Lung (tissue), 12 donors: ENCODE results near the gene PACRG. TPM values are rescaled to one million over a fixed set of nuclear protein-coding genes. Genes with fewer than 3 reads are reported as not detected.
A peak's percentile ranks its signal among the peaks of the same experiment; 100 is the strongest.

Experiments
- ATAC-seq: fragments of 200-7000 bp; cut with Tn5 transposase; one replicate; pipeline ENCODE4 v1.9.1; 2020; ENCODE audit warnings: moderate number of reproducible peaks; ENCODE audit not compliant: insufficient read depth, low FRiP score
- DNase-seq, 3 donors: peaks; one replicate each; pipeline ENCODE4 v3.0.0-alpha.2; 2013 to 2017
- H3K27ac ChIP-seq, 2 donors: one replicate each; pipeline ENCODE4 v1.5.1; 2013; ENCODE audit warnings: mild to moderate bottlenecking in 2 of 2, moderate library complexity in 2 of 2, control low read depth in 1 of 2, inconsistent platforms in 1 of 2, low read depth in 1 of 2, low read length in 1 of 2
- H3K27me3 ChIP-seq, 3 donors: one replicate each; pipeline ENCODE4 v1.5.1; 2013; ENCODE audit warnings: low read length in 2 of 3; ENCODE audit not compliant: control insufficient read depth in 3 of 3, insufficient read depth in 3 of 3
- H3K36me3 ChIP-seq, 4 donors: one replicate each; pipeline ENCODE4 v1.5.1; 2013; ENCODE audit warnings: low read length in 4 of 4, mild to moderate bottlenecking in 1 of 4, moderate library complexity in 1 of 4; ENCODE audit not compliant: control insufficient read depth in 4 of 4, insufficient read depth in 4 of 4
- H3K4me1 ChIP-seq, 5 donors: one replicate each; pipeline ENCODE4 v1.5.1; 2013; ENCODE audit warnings: low read length in 5 of 5, mild to moderate bottlenecking in 2 of 5, moderate library complexity in 1 of 5; ENCODE audit not compliant: control insufficient read depth in 5 of 5, insufficient read depth in 5 of 5
- H3K4me3 ChIP-seq: one replicate; pipeline ENCODE4 v1.5.1; 2013; ENCODE audit warnings: mild to moderate bottlenecking, control low read depth, moderate library complexity
- H3K9ac ChIP-seq, 2 donors: one replicate each; pipeline ENCODE4 v1.5.1; 2013; ENCODE audit warnings: low read length in 2 of 2, control low read depth in 1 of 2; ENCODE audit not compliant: insufficient read depth in 1 of 2
- H3K9me3 ChIP-seq, 4 donors: one replicate each; pipeline ENCODE4 v1.5.1; 2013; ENCODE audit warnings: low read length in 3 of 4, mild to moderate bottlenecking in 1 of 4, moderate library complexity in 1 of 4; ENCODE audit not compliant: control insufficient read depth in 4 of 4, insufficient read depth in 3 of 4
- WGBS, 2 donors: extraction: QIAGEN DNeasy Blood & Tissue Kit; methylation state at CpG; one replicate each; pipeline ENCODE4 v1.1.7; 2013; 5-methylcytosine and 5-hydroxymethylcytosine counted together
- polyA plus RNA-seq, 2 donors: library from polyadenylated mRNA; stranded (reverse); fragments of 200-250 nt; gene quantifications; one replicate each; pipeline ENCODE4 v1.2.1, GENCODE V29; 2013
- total RNA-seq, 2 donors: library from RNA; depleted of rRNA in 1 of 2; stranded (reverse); fragments of >200 nt in 1 of 2; gene quantifications; one replicate each; pipeline ENCODE4 v1.2.1, GENCODE V29; 2014 to 2021
- TF ChIP-seq, protein P1 (sequence below): IDR thresholded peaks from 2 replicates; pipeline ENCODE4 v1.5.1; 2012; ENCODE audit warnings: mild to moderate bottlenecking; ENCODE audit errors: control extremely low read depth, extremely low read depth
- donor health status: control.
- donor health status: control.
- donor health status: Bipolar disorder and iron deficiency.
- donor health status: healthy.
- donor health status: DM: yes; HTN: yes; CAD: no.

PACRG gene
- total and polyA plus RNA-seq, 4 donors: 3.8 to 26.6 (median 7.4) TPM

DNA sequence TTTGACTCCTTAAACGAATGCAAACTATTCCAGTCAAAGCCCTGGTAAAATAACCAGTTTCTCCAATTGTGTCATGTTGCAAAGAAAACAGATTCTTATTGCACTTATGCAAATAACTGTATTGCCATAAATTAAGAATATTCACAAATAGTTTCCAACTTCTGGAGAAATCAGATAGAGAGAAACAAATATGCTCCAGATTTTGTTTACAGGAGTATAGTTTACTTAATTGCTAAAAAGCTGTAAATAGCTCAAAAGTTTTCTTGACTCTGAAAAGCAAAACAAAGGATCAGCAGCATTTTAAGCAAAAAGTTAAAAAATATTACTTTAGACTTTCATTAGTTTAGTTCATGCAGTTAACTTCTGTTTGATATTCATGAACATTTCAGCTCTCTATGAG is 304.2 kb downstream of the PACRG start:
- Histone ChIP-seq H3K4me3 (no peak overlapping the region), H3K27ac (no peak overlapping the region), H3K4me1 (no peaks in the 10 kb centered on the region), H3K27me3 (no peaks in the 10 kb centered on the region), H3K36me3 (no peaks in the 10 kb centered on the region), H3K9ac (no peak overlapping the region), H3K9me3 (peaks cover 0 to 2% (median 0%) of the 10 kb centered on the region in 4 donors)
- WGBS, 2 donors: 74 to 80% methylated on average over 1 of the region's 1 CpG
- DNase-seq (no peak), ATAC-seq (no peak)
- TF ChIP-seq, protein P1, sequence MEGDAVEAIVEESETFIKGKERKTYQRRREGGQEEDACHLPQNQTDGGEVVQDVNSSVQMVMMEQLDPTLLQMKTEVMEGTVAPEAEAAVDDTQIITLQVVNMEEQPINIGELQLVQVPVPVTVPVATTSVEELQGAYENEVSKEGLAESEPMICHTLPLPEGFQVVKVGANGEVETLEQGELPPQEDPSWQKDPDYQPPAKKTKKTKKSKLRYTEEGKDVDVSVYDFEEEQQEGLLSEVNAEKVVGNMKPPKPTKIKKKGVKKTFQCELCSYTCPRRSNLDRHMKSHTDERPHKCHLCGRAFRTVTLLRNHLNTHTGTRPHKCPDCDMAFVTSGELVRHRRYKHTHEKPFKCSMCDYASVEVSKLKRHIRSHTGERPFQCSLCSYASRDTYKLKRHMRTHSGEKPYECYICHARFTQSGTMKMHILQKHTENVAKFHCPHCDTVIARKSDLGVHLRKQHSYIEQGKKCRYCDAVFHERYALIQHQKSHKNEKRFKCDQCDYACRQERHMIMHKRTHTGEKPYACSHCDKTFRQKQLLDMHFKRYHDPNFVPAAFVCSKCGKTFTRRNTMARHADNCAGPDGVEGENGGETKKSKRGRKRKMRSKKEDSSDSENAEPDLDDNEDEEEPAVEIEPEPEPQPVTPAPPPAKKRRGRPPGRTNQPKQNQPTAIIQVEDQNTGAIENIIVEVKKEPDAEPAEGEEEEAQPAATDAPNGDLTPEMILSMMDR: no peak

- 88 to 92% methylated on average over 3 of the region's 3 CpGs for WGBS, 2 donors
- no peaks in the 10 kb centered on the region for H3K9me3 ChIP-seq
Observed at GRCh38 chr6:163036160-163036645, 308.4 kb downstream of the PACRG start.

DNA sequence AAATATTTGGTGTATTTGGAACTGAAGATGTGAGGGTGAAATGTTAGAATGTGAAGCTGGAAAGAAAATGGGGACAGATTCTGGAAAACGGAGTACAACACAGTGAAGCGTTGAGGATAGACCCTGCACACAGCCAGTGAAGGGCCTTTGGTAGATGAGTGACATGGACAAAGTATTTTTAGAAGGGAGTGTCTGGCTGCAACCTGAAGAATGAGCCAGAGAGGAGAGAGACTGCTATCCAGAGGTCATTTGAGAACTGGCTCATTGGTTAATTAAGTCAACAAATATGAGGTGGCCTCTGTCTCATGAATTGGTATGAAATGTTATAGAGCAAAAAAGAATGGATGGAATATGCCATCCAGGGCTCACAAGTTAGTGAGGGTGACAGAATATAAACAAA is 310.5 kb downstream of the PACRG start:
- Histone ChIP-seq H3K27ac (no peak overlapping the region), H3K4me3 (no peak overlapping the region), H3K4me1 (peaks cover 0 to 3% (median 0%) of the 10 kb centered on the region in 5 donors), H3K36me3 (no peaks in the 10 kb centered on the region), H3K27me3 (no peaks in the 10 kb centered on the region), H3K9ac (no peak overlapping the region), H3K9me3 (no peaks in the 10 kb centered on the region)
- 87 to 91% methylated on average over 2 of the region's 2 CpGs for WGBS, 2 donors
- no peak for DNase-seq
- TF ChIP-seq, protein P1: no peak
- ATAC-seq: no peak

More at GRCh38 chr6:163036160-163036645, 308.4 kb downstream of the PACRG start:
- Histone ChIP-seq H3K27me3 (no peaks in the 10 kb centered on the region), H3K36me3 (no peaks in the 10 kb centered on the region), H3K9ac (no peak overlapping the region), H3K27ac (no peak overlapping the region), H3K4me3 (no peak overlapping the region), H3K4me1 (peaks cover 0 to 3% (median 0%) of the 10 kb centered on the region in 5 donors)
- TF ChIP-seq, protein P1: no peak
- no peak for DNase-seq
- no peak for ATAC-seq

DNA sequence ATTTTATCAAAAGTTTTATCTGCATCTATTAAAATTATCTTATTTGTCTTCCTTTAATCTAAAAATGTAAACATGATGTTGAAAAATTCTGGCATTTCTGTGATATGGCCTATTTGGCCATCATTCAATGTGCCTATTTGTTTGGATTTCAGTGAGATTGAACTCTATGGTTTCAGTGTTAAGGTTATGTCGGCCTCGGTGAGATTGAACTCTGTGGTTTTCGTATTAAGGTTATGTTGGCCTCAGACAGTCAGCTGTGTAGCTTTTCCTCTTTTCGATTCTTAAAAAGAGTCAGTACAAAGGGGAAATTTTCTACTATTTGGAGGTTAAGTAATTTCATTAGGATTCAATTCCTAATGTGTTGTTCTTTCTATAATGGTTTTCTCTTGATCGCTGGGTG is 320.6 kb downstream of the PACRG start:
- 73 to 77% methylated on average over 5 of the region's 5 CpGs for WGBS, 2 donors
- peak in 1 of 3 donors; percentile 2 for DNase-seq
- TF ChIP-seq, protein P1: no peak

More for the DNA sequence above, 320.6 kb downstream of the PACRG start:
- no peaks in the 10 kb centered on the region for H3K4me1 ChIP-seq
- H3K36me3 ChIP-seq: no peaks in the 10 kb centered on the region
- ATAC-seq: no peak
- no peaks in the 10 kb centered on the region for H3K9me3 ChIP-seq
- no peak overlapping the region for H3K4me3 ChIP-seq
- no peak overlapping the region for H3K27ac ChIP-seq
- no peak overlapping the region for H3K9ac ChIP-seq
- no peaks in the 10 kb centered on the region for H3K27me3 ChIP-seq
